IMR-90 (cell line): ENCODE data around the gene MRC2. TPM values are rescaled to one million over a fixed set of nuclear protein-coding genes. Genes with fewer than 3 reads are reported as not detected.
"Not testable (repeated sequence)": the region's sequence is repeated elsewhere in the genome, so short reads cannot be mapped to it uniquely, and the experiment has no call there.

ENCODE experiments used
- ATAC-seq: fragments of 200-7000 bp; cut with Tn5 transposase; 2 replicates; pipeline ENCODE4 v1.9.1; 2020; ENCODE audit warnings: low read depth, mild to moderate bottlenecking, moderate library complexity
- BruUV-seq: library from RNA; stranded (reverse); fragments of 400-500 nt; replicated peaks from 2 replicates; lab custom pipeline; 2021; lab: Mats Ljungman, UMichigan
- CTCF ChIA-PET: fragments of 300-600 bp; formaldehyde crosslinking; extraction: SDS; loops from one replicate; lab custom pipeline; 2021; ENCODE audit warnings: antibody characterized with exemption; lab: Yijun Ruan, JAX
- POLR2A ChIA-PET: fragments of 300-600 bp; sonication (Branson Sonifier 250); formaldehyde crosslinking; loops from one replicate; lab custom pipeline; 2022; ENCODE audit warnings: antibody characterized with exemption; ENCODE audit not compliant: unreplicated experiment; lab: Charles Lee
- DNase-seq: peaks from one replicate; pipeline ENCODE4 v3.0.0; 2013
- H2AFZ ChIP-seq: replicated peaks from 2 replicates; pipeline ENCODE3; 2013; ENCODE audit warnings: low read length, mild to moderate bottlenecking; ENCODE audit not compliant: poor library complexity
- H2AK5ac ChIP-seq: 2 replicates; pipeline ENCODE4 v1.6.1; 2013; ENCODE audit warnings: low read depth, low read length, inconsistent platforms
- H2AK9ac ChIP-seq: replicated peaks from 2 replicates; pipeline ENCODE3; 2013; ENCODE audit warnings: mild to moderate bottlenecking, low read depth, low read length, moderate library complexity; ENCODE audit not compliant: poor library complexity
- H2BK120ac ChIP-seq: 2 replicates; pipeline ENCODE4 v1.6.1; 2013; ENCODE audit warnings: low read depth, low read length, inconsistent platforms
- H2BK15ac ChIP-seq: 3 replicates; pipeline ENCODE4 v1.6.1; 2013; ENCODE audit warnings: low read depth, low read length, inconsistent platforms
- H2BK20ac ChIP-seq: 2 replicates; pipeline ENCODE4 v1.6.1; 2013; ENCODE audit warnings: low read depth, mild to moderate bottlenecking, inconsistent platforms, low read length, moderate library complexity
- H2BK5ac ChIP-seq: 2 replicates; pipeline ENCODE4 v1.6.1; 2013; ENCODE audit warnings: mild to moderate bottlenecking, low read depth, low read length, inconsistent platforms; ENCODE audit not compliant: poor library complexity, severe bottlenecking
- H3K14ac ChIP-seq: replicated peaks from 2 replicates; pipeline ENCODE4 v1.6.1; 2013; ENCODE audit warnings: low read depth, low read length, inconsistent platforms
- H3K18ac ChIP-seq: 2 replicates; pipeline ENCODE4 v1.6.1; 2013; ENCODE audit warnings: low read depth, low read length, control low read depth
- H3K23ac ChIP-seq: 2 replicates; pipeline ENCODE4 v1.6.1; 2013; ENCODE audit warnings: low read depth, low read length, inconsistent platforms
- H3K27ac ChIP-seq: 2 replicates; pipeline ENCODE4 v1.5.1; 2013; ENCODE audit warnings: mild to moderate bottlenecking, control low read depth, low read length; ENCODE audit not compliant: insufficient read depth
- H3K27me3 ChIP-seq: 2 replicates; pipeline ENCODE4 v1.6.1; 2013; ENCODE audit warnings: low read length; ENCODE audit not compliant: control insufficient read depth, insufficient read depth
- H3K36me3 ChIP-seq: 2 replicates; pipeline ENCODE4 v1.6.1; 2013; ENCODE audit warnings: low read length, mixed read lengths; ENCODE audit not compliant: control insufficient read depth, insufficient read depth
- H3K4ac ChIP-seq: 2 replicates; pipeline ENCODE4 v1.6.1; 2013; ENCODE audit warnings: low read depth, low read length, inconsistent platforms
- H3K4me1 ChIP-seq: 2 replicates; pipeline ENCODE4 v1.6.1; 2013; ENCODE audit warnings: low read length, mixed read lengths; ENCODE audit not compliant: control insufficient read depth, insufficient read depth
- H3K4me2 ChIP-seq: 2 replicates; pipeline ENCODE4 v1.6.1; 2013; ENCODE audit warnings: low read depth, mild to moderate bottlenecking, control low read depth, low read length, moderate library complexity
- H3K4me3 ChIP-seq: 2 replicates; pipeline ENCODE4 v1.5.1; 2013; ENCODE audit warnings: low read depth, mild to moderate bottlenecking, control low read depth, low read length, moderate library complexity; ENCODE audit not compliant: insufficient read depth
- H3K56ac ChIP-seq: 2 replicates; pipeline ENCODE4 v1.6.1; 2013; ENCODE audit warnings: low read length, inconsistent platforms; ENCODE audit not compliant: insufficient read depth; ENCODE audit errors: extremely low read depth
- H3K79me1 ChIP-seq, 2 experiments: 2 replicates each; pipeline ENCODE4 v1.6.1; 2013; ENCODE audit warnings: low read length in 2 of 2, inconsistent platforms in 1 of 2, low read depth in 1 of 2
- H3K9ac ChIP-seq: 2 replicates; pipeline ENCODE4 v1.6.1; 2013; ENCODE audit warnings: low read depth, low read length, control low read depth
- H3K9me1 ChIP-seq: 2 replicates; pipeline ENCODE4 v1.6.1; 2013; ENCODE audit warnings: low read length, inconsistent platforms; ENCODE audit not compliant: insufficient read depth
- H3K9me3 ChIP-seq: 2 replicates; pipeline ENCODE4 v1.6.1; 2013; ENCODE audit warnings: low read length; ENCODE audit not compliant: control insufficient read depth, insufficient read depth
- H4K20me1 ChIP-seq: 2 replicates; pipeline ENCODE4 v1.6.1; 2013; ENCODE audit warnings: low read length, inconsistent platforms; ENCODE audit not compliant: insufficient read depth
- H4K5ac ChIP-seq: 2 replicates; pipeline ENCODE4 v1.6.1; 2013; ENCODE audit warnings: mild to moderate bottlenecking, low read depth, low read length, control low read depth
- H4K8ac ChIP-seq, 2 experiments: 2 replicates each; pipeline ENCODE4 v1.6.1; 2013; ENCODE audit warnings: low read depth in 2 of 2, low read length in 2 of 2, control low read depth in 1 of 2, inconsistent platforms in 1 of 2
- H4K91ac ChIP-seq: 2 replicates; pipeline ENCODE4 v1.6.1; 2013; ENCODE audit warnings: low read depth, low read length, inconsistent platforms; ENCODE audit not compliant: insufficient read depth
- WGBS, 2 experiments: methylation state at CpG; one replicate each; pipeline versions ENCODE4 v1.1.5 to v1.1.7; 2013; ENCODE audit warnings: missing lambda C conversion rate in 2 of 2; ENCODE audit not compliant: insufficient read length in 1 of 2; ENCODE audit errors: extremely low coverage in 2 of 2; 5-methylcytosine and 5-hydroxymethylcytosine counted together
- dilution Hi-C: fragments of 300-500 bp; cut with HindIII; formaldehyde crosslinking; loops from one replicate; pipeline ENCODE4 v1.14.3; 2018; ENCODE audit warnings: low sequenced_read_pairs; ENCODE audit not compliant: unreplicated experiment
- in situ Hi-C: fragments of 300-500 bp; cut with MboI; formaldehyde crosslinking; loops from 3 replicates; pipeline ENCODE4 v1.14.3; 2019; ENCODE audit warnings: low sequenced_read_pairs, inconsistent platforms, mixed read lengths
- intact Hi-C: fragments of 100-400 bp; cut with micrococcal nuclease; formaldehyde crosslinking; loops from 2 replicates; pipeline ENCODE4 v1.10.0; 2022
- polyA plus RNA-seq, 3 experiments: library from polyadenylated mRNA; depleted of rRNA; stranded (reverse); fragments of >200 nt; gene quantifications; 2 replicates each; pipeline ENCODE4 v1.2.3, GENCODE V29; 2012; ENCODE audit warnings: low replicate concordance in 1 of 3
- total RNA-seq: library from RNA; depleted of rRNA; stranded (reverse); fragments of >200 nt; gene quantifications from 2 replicates; pipeline ENCODE4 v1.2.3, GENCODE V29; 2012

Gene MRC2
- total and polyA plus RNA-seq, 2 of the 4 experiments (the other 2 are of a cell fraction): 39.3 to 137 TPM

DNA sequence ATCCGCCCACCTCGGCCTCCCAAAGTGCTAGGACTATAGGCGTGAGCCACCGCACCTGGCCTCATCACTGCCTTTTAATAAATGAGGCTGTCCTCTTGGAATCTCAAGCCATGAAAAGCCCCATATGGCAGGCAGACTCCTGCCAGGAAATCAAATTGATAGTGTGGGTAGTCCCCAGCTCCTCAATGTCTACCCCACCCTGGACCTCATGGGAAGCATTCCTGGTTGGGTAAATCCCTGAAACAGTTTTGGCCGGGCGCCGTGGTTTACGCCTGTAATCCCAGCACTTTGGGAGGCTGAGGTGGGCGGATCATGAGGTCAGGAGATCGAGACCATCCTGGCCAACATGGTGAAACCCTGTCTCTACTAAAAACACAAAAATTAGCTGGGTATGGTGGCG lies 71.0 kb downstream of the MRC2 start:
- H4K8ac ChIP-seq: peak overlapping the region in 1 of 2 experiments; percentile 68; a peak in 1 of 4 replicates
- H4K20me1 ChIP-seq, POLR2A ChIA-PET, H3K27me3 ChIP-seq, dilution Hi-C loops, H2BK5ac ChIP-seq, ATAC-seq, H2BK15ac ChIP-seq, H3K27ac ChIP-seq, H3K9ac ChIP-seq, H3K56ac ChIP-seq, BruUV-seq, H3K36me3 ChIP-seq, intact Hi-C loops, H3K4me3 ChIP-seq, H3K18ac ChIP-seq, CTCF ChIA-PET, DNase-seq, H3K9me3 ChIP-seq, H4K5ac ChIP-seq, H2AFZ ChIP-seq, H3K4me2 ChIP-seq: not testable (repeated sequence)
- peak overlapping the region; percentile 34; the same call in 1 of the 2 replicates for H2BK20ac ChIP-seq
- peak overlapping the region; percentile 45 for H2AK9ac ChIP-seq
- in situ Hi-C loops: loop anchor here (10.0 kb wide), 1 partner anchor 696 kb away; no protein-coding TSS in a partner anchor
- WGBS, 2 experiments: 60% methylated on average over 1 of the region's 11 CpGs; no CpG with 5 or more reads in 1 of the 2 experiments
- peaks cover 20% of the 10 kb centered on the region; the same call in 1 of the 2 replicates for H3K9me1 ChIP-seq
- peaks cover 0 to 20% of the 10 kb centered on the region in 2 experiments; a peak in 2 of 4 replicates for H3K79me1 ChIP-seq
- H2AK5ac ChIP-seq: peak overlapping the region; percentile 16; the same call in 1 of the 2 replicates
- H3K4me1 ChIP-seq: peaks cover 14% of the 10 kb centered on the region
- H3K4ac ChIP-seq: peak overlapping the region; percentile 54; the same call in 1 of the 2 replicates
- H2BK120ac ChIP-seq: peak overlapping the region; percentile 77
- peak overlapping the region; percentile 32; the same call in 1 of the 2 replicates for H4K91ac ChIP-seq
- H3K14ac ChIP-seq: peak overlapping the region; percentile 58; the same call in 1 of the 2 replicates
- H3K23ac ChIP-seq: peak overlapping the region; percentile 48; the same call in 1 of the 2 replicates
